HEK293 (cell line): Measurements from ENCODE around the gene COTL1.

Experiments
- BCL11A ChIP-seq: fragments of 450-650 bp; formaldehyde crosslinking; IDR thresholded peaks from 2 replicates; pipeline ENCODE4 v1.5.1; 2016; ENCODE audit warnings: low read depth, missing biosample characterization, missing genetic modification characterization
- CTCF ChIP-seq: fragments of 450-650 bp; formaldehyde crosslinking; IDR thresholded peaks from 2 replicates; pipeline ENCODE4 v1.5.1; 2016; ENCODE audit warnings: missing biosample characterization, missing genetic modification characterization
- TSHZ1 ChIP-seq: fragments of 450-650 bp; formaldehyde crosslinking; IDR thresholded peaks from 2 replicates; pipeline ENCODE4 v1.5.1; 2016; ENCODE audit warnings: missing biosample characterization, missing genetic modification characterization, borderline replicate concordance
- ZNF624 ChIP-seq: fragments of 450-650 bp; formaldehyde crosslinking; IDR thresholded peaks from 2 replicates; pipeline ENCODE4 v1.5.1; 2017; ENCODE audit warnings: missing biosample characterization, missing genetic modification characterization
- ZNF658 ChIP-seq: fragments of 450-650 bp; formaldehyde crosslinking; IDR thresholded peaks from 2 replicates; pipeline ENCODE4; 2016; ENCODE audit warnings: missing biosample characterization, missing genetic modification characterization
- TF ChIP-seq, protein P1 (sequence below): fragments of 450-650 bp; formaldehyde crosslinking; IDR thresholded peaks from 2 replicates; pipeline ENCODE4 v1.5.1; 2017; ENCODE audit warnings: missing biosample characterization, mild to moderate bottlenecking, missing genetic modification characterization, moderate library complexity
- TF ChIP-seq, protein P2 (sequence below): fragments of 450-650 bp; formaldehyde crosslinking; IDR thresholded peaks from 2 replicates; pipeline ENCODE4 v1.5.1; 2016; ENCODE audit warnings: missing biosample characterization, missing genetic modification characterization

- TF ChIP-seq CTCF (tag by site-specific recombination) (no peak; the same call in 1 of the 2 replicates), BCL11A (tag by site-specific recombination) (no peak), ZNF658 (tag by site-specific recombination) (no peak), TSHZ1 (tag by site-specific recombination) (no peak), ZNF624 (no peak)
- TF ChIP-seq, protein P1, sequence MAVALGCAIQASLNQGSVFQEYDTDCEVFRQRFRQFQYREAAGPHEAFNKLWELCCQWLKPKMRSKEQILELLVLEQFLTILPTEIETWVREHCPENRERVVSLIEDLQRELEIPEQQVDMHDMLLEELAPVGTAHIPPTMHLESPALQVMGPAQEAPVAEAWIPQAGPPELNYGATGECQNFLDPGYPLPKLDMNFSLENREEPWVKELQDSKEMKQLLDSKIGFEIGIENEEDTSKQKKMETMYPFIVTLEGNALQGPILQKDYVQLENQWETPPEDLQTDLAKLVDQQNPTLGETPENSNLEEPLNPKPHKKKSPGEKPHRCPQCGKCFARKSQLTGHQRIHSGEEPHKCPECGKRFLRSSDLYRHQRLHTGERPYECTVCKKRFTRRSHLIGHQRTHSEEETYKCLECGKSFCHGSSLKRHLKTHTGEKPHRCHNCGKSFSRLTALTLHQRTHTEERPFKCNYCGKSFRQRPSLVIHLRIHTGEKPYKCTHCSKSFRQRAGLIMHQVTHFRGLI (tag by site-specific recombination) = no peak
- TF ChIP-seq, protein P2, sequence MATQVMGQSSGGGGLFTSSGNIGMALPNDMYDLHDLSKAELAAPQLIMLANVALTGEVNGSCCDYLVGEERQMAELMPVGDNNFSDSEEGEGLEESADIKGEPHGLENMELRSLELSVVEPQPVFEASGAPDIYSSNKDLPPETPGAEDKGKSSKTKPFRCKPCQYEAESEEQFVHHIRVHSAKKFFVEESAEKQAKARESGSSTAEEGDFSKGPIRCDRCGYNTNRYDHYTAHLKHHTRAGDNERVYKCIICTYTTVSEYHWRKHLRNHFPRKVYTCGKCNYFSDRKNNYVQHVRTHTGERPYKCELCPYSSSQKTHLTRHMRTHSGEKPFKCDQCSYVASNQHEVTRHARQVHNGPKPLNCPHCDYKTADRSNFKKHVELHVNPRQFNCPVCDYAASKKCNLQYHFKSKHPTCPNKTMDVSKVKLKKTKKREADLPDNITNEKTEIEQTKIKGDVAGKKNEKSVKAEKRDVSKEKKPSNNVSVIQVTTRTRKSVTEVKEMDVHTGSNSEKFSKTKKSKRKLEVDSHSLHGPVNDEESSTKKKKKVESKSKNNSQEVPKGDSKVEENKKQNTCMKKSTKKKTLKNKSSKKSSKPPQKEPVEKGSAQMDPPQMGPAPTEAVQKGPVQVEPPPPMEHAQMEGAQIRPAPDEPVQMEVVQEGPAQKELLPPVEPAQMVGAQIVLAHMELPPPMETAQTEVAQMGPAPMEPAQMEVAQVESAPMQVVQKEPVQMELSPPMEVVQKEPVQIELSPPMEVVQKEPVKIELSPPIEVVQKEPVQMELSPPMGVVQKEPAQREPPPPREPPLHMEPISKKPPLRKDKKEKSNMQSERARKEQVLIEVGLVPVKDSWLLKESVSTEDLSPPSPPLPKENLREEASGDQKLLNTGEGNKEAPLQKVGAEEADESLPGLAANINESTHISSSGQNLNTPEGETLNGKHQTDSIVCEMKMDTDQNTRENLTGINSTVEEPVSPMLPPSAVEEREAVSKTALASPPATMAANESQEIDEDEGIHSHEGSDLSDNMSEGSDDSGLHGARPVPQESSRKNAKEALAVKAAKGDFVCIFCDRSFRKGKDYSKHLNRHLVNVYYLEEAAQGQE (tag by site-specific recombination) = no peak
Measured at GRCh38 chr16:84617791-84618580, at the start of gene COTL1.
